ENCODE data around the gene LRIG1.

The LRIG1 gene

DNA sequence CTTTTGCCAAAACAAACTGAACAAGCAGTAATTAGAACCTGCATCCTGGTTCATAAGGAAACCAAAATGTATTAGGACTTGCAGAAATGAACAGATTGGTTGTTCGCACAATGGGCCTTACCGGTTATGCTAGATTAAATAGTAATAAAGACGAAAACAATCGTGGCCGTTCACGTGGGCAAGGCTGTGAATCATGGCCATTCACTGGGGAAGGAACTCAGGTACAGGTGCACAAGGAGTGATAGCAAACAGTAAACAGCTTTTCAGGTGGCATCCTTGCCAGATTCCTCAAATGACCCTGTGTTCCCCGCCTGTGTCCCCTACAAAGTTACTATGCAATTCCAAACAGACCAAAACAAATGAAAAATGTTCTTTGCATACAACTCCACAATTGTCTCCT lies 8.2 kb downstream of the LRIG1 start:
- in situ Hi-C loops (cut with HindIII; ENCODE audit: low pct_ligation_motif_present, low pct_unique_long_range_greater_than_20kb, low sequenced_read_pairs): no loop called here
- DNase-seq: no peak

DNA sequence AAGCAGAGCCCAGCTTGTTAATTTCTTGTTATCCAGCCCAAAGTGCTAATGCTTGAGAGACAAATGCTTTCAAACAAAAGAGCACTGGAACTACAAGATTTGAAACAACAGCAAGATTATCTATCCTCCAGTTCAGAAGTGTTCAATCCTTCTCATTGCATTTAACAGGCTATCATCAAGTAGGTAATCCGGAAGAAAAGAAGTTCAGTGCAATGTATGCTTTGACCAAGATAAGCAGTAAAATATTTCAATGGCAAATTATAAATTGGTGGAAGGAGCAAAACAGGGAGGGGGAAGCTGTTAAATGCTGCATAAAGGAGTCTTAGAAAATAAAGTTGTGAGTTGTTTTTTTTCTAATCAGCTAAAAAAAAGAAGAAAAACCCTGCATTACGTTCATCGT lies 8.8 kb downstream of the LRIG1 start:
- DNase-seq: no peak
- in situ Hi-C loops (cut with HindIII; ENCODE audit: low pct_ligation_motif_present, low pct_unique_long_range_greater_than_20kb, low sequenced_read_pairs): no loop called here

DNA sequence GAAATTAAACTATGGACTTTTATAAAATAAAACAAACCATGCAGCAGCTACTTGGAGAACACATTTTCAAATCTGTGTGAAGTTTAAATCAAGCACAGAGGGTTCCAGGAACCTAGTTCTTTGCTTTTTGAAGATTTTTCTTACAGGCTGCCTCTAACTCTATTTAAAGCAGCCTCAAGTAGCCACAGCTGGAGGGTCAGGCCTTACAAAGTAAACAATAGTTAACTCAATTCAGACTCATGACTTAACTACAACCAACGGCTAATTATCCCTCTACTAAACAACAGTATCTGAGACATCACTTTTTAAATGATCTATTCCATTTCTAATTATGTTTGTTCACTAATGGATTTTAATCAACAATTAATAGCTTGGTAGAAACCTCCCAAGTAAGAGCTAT lies 9.8 kb downstream of the LRIG1 start:
- in situ Hi-C loops (cut with HindIII; ENCODE audit: low pct_ligation_motif_present, low pct_unique_long_range_greater_than_20kb, low sequenced_read_pairs): no loop called here
- DNase-seq: no peak

DNA sequence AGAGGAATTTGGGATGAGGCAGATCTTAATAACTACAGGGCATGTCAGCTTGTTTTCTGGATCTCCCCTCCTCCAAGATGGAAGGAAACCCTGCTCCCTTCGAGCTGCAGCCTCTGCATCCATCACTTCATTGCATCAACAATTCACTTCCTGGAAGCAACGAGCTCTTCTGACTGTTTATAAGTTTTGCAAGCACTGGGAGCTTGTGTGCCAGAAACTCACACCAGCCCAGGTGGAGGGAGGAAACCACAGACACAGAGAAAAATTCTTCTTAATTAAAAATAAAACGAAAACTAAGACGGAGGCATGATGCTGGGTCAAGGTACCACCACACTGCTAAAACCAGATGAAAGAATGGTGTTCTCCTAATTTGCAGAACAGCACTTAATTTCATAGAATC lies 10.6 kb downstream of the LRIG1 start:
- in situ Hi-C loops (cut with HindIII; ENCODE audit: low pct_ligation_motif_present, low pct_unique_long_range_greater_than_20kb, low sequenced_read_pairs): no loop called here
- DNase-seq: no peak

- no peak for DNase-seq
- in situ Hi-C loops (cut with HindIII; ENCODE audit: low pct_ligation_motif_present, low pct_unique_long_range_greater_than_20kb, low sequenced_read_pairs): no loop called here
Measured at GRCh38 chr3:66489581-66489980, 11.2 kb downstream of the LRIG1 start.

DNA sequence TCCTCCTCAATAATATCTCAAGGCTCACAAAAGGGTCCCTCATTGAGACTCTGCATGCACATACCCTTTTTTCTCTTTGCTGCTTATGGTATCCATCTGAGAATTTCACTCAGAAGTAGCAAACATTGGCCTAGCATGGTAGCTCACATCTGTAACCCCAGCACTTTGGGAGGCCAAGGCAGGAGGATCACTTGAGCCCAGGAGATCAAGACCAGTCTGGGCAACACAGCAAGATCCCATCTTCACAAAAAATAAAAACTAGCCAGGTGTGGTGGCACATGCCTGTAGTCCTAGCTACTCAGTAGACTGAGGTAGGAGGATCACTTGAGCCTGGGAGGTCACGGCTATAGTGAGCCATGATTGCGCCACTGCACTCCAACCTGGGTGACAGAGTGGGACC lies 11.7 kb downstream of the LRIG1 start:
- in situ Hi-C loops (cut with HindIII; ENCODE audit: low pct_ligation_motif_present, low pct_unique_long_range_greater_than_20kb, low sequenced_read_pairs): no loop called here
- no peak for DNase-seq

- in situ Hi-C loops (cut with HindIII; ENCODE audit: low pct_ligation_motif_present, low pct_unique_long_range_greater_than_20kb, low sequenced_read_pairs): no loop called here
- DNase-seq: no peak
Measured at GRCh38 chr3:66488492-66488891, 12.3 kb downstream of the LRIG1 start.

- in situ Hi-C loops (cut with HindIII; ENCODE audit: low pct_ligation_motif_present, low pct_unique_long_range_greater_than_20kb, low sequenced_read_pairs): no loop called here
- DNase-seq: no peak
Measured at GRCh38 chr3:66487465-66487864, 13.4 kb downstream of the LRIG1 start.

GRCh38 chr3:66486646-66487045 lies 14.2 kb downstream of the LRIG1 start:
- in situ Hi-C loops (cut with HindIII; ENCODE audit: low pct_ligation_motif_present, low pct_unique_long_range_greater_than_20kb, low sequenced_read_pairs): no loop called here
- DNase-seq: no peak

- DNase-seq: no peak
- in situ Hi-C loops (cut with HindIII; ENCODE audit: low pct_ligation_motif_present, low pct_unique_long_range_greater_than_20kb, low sequenced_read_pairs): no loop called here
Measured at GRCh38 chr3:66486202-66486601, 14.6 kb downstream of the LRIG1 start.

DNA sequence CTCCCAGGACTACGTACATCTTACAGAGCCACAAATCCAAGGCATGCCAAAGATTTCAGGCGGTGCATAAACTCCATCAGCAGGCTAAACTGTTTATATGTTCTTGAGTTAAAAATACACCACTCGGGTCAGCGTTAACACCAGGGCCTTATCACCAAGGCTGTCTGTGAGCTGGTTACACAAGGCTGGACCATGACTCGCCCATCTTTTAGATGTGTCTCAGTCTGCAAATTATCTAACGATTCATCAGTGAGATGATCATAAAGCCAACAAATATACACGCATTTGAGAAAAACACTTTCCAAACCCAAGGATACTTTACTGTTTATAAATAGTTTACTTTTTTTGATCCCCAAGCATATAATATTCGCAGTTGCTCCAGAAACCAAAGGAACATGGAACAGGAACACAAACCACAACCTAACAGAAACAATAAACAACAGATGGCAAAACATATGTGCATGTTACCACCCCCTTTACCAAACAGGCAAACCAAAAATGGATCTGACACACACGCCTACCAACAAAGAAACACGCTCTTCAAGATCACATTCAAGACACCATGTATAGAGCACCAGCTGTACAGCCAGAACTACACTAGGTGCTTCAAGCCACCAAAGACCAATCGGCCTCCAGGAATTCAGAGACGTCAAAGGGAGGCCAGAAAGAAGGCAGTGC lies 15.4 kb downstream of the LRIG1 start:
- in situ Hi-C loops (cut with HindIII; ENCODE audit: low pct_ligation_motif_present, low pct_unique_long_range_greater_than_20kb, low sequenced_read_pairs): no loop called here

GRCh38 chr3:66484106-66484844 lies 16.5 kb downstream of the LRIG1 start:
- DNase-seq: no peak
- in situ Hi-C loops (cut with HindIII; ENCODE audit: low pct_ligation_motif_present, low pct_unique_long_range_greater_than_20kb, low sequenced_read_pairs): no loop called here

More for the DNA sequence above, 15.4 kb downstream of the LRIG1 start:
- DNase-seq: no peak

DNA sequence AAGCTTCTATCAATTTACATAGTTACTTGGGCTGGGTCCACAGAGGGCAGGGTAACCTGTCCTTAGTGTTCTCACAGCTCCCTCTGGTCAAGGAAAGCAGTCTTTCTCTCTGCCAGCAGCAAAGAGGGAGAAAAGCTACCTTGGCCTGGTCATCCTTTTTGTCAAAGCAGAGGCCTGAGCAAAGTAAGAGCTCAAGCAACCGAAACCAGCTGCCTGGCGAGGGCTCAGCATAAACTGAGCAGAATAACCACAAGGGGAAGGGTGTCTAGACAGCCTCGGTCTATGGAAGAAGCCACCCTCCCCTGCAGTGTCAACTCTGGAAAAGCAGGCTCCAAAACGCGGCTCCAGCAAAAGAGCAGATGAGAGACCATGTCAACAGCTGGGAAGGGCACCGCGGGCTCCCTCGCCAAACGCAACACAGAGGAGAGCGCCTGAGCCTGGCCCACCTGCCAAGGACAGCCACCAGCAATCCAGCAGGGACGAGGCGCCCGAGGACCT lies 17.4 kb downstream of the LRIG1 start:
- no peak for DNase-seq
- in situ Hi-C loops (cut with HindIII; ENCODE audit: low pct_ligation_motif_present, low pct_unique_long_range_greater_than_20kb, low sequenced_read_pairs): no loop called here

- in situ Hi-C loops (cut with HindIII; ENCODE audit: low pct_ligation_motif_present, low pct_unique_long_range_greater_than_20kb, low sequenced_read_pairs): no loop called here
- DNase-seq: no peak
Measured at GRCh38 chr3:66483006-66483405, 17.8 kb downstream of the LRIG1 start.

GRCh38 chr3:66482018-66482404 lies 18.8 kb downstream of the LRIG1 start:
- no peak for DNase-seq
- in situ Hi-C loops (cut with HindIII; ENCODE audit: low pct_ligation_motif_present, low pct_unique_long_range_greater_than_20kb, low sequenced_read_pairs): no loop called here

DNA sequence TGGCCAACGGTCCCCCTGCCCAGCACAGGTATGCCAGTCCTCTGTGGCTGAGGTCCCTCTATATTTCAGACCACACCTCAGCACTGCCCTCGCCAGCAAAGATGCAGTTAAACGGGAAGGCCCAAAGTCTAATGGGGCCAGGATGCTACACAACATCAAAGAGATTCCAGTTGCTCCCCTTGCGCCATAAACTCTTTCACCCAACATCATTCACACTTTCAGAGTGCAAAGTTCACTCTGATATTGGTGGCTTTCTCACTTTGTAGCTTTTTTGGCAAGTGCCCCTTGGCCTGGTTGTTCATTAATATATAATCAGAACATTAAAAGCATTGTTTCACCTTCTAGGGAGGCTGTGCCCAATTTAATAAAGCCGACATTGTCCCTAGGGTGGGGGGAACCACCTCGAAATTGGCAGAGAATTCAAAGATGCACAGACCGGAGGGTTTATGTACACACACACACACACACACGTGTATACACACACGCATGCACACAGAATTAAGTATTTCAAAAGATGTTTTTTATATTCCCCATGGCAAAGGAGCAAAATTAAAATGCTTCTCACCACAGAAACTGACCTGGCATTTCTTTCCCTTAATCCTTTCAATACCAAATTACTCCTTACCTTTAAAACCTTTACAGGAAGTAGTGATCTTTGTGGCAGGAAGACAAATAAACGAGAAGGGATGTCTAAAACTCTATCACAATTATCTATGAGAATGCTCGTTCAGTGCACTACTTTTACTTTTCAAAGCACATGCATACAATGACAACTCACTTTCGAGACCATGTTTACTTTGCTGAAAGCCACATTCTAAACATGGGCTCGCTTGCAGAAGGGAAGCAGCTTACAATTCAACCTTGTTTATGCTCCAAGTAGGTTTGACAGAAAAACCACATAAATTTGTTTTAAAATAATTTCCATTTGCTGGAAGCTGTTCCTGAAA lies 19.5 kb downstream of the LRIG1 start:
- DNase-seq: no peak
- in situ Hi-C loops (cut with HindIII; ENCODE audit: low pct_ligation_motif_present, low pct_unique_long_range_greater_than_20kb, low sequenced_read_pairs): no loop called here

DNA sequence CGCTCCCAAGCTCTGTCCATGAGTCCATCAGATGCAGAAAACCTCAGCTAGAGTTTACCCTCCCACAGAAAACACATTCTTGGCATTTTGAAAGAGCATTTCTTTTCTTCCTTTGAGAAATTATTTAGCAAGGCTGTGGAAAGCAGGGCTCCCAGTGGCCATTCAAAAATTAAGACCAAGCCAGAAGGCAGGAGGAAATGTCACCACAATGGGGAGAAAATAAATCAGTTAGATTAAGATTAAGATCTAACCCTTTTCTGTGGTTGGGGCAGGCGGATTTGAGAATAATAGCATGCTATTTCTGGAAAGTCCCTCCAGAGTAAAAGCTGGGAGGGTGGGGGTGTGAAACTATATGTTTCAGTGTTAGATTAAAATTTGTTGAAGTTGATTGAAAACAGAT lies 20.2 kb downstream of the LRIG1 start:
- in situ Hi-C loops (cut with HindIII; ENCODE audit: low pct_ligation_motif_present, low pct_unique_long_range_greater_than_20kb, low sequenced_read_pairs): no loop called here
- DNase-seq: no peak

DNA sequence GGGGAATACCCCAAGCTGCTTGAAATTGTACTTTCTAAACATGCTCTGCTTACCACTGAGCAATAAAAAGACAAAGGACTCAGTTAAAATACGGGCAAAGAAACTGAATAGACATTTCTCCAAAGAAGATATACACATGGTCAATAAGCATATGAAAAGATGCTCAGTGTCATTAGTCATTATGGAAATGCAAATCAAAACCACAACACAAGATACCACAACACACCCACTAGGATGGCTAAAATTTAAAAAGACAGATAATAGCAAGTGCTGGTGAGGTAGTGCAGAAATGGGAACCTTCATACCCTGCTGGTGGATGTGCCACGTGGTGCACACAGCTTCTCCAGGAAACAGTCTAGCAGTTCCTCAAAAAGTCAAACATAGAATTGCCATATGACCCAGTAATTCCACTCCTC lies 21.3 kb downstream of the LRIG1 start:
- DNase-seq: no peak
- in situ Hi-C loops (cut with HindIII; ENCODE audit: low pct_ligation_motif_present, low pct_unique_long_range_greater_than_20kb, low sequenced_read_pairs): no loop called here

GRCh38 chr3:66478960-66479359 lies 21.9 kb downstream of the LRIG1 start:
- no peak for DNase-seq
- in situ Hi-C loops (cut with HindIII; ENCODE audit: low pct_ligation_motif_present, low pct_unique_long_range_greater_than_20kb, low sequenced_read_pairs): no loop called here

Measured in ACHN (cell line).